A549 treated with CpdA at 1 μM for 4 hours (cell line): ENCODE results near the gene ODAPH. TPM values are rescaled to one million over a fixed set of nuclear protein-coding genes. Genes with fewer than 3 reads are reported as not detected.

Source experiments
- total RNA-seq: library from RNA; stranded (reverse); fragments of 200-300 nt; extraction: Qiagen RNA extraction; gene quantifications from 5 replicates; pipeline ENCODE4 v1.2.3, GENCODE V29; 2022; ENCODE audit warnings: low read depth

ODAPH gene
- 0.15 TPM in 1 of 5 replicates, not detected in the others for total RNA-seq

GRCh38 chr4:75555294-75556164 is at the start of gene ODAPH:
Gene ODAPH, plus strand, starts transcription at chr4:75556066. Its CDS starts 17 bp downstream, at chr4:75556083.

GRCh38 chr4:75514131-75514948 is 41.5 kb upstream of the ODAPH start, which contains the start of the genes RCHY1 and THAP6:
Gene RCHY1, minus strand, starts transcription at chr4:75514403. Its CDS starts 117 bp downstream, at chr4:75514286.
Gene THAP6, plus strand, starts transcription at chr4:75514473. Its CDS starts 980 bp downstream, at chr4:75515453.

Other genes with a start within 250 kb of the ODAPH start
- 13.4 to 17.5 TPM (median 14.1 TPM) in 5 replicates for gene RCHY1, start 41.7 kb upstream of the ODAPH start, total RNA-seq
- gene THAP6, start 41.6 kb upstream of the ODAPH start, total RNA-seq = 4.5 to 6.3 TPM (median 5.7 TPM) in 5 replicates
- gene CDKL2, start 74.5 kb downstream of the ODAPH start, total RNA-seq = 0.28 to 0.99 TPM (median 0.73 TPM) in 5 replicates
- gene G3BP2, start 117.3 kb downstream of the ODAPH start, total RNA-seq = 71.8 to 112 TPM (median 81.0 TPM) in 5 replicates
- gene USO1, start 168.5 kb downstream of the ODAPH start, total RNA-seq = 22.9 to 28.9 TPM (median 26.3 TPM) in 5 replicates